Muscle layer of duodenum (tissue), 2 donors: Measurements from ENCODE around the gene CDKL2.

Source experiments
- H3K27ac ChIP-seq: one replicate; pipeline ENCODE4 v1.7.0; 2013; ENCODE audit warnings: mild to moderate bottlenecking, low read length
- H3K27me3 ChIP-seq: one replicate; pipeline ENCODE4 v1.7.0; 2013; ENCODE audit warnings: low read depth, mild to moderate bottlenecking, control low read depth, low read length
- H3K36me3 ChIP-seq, 2 donors: one replicate each; pipeline ENCODE4 v1.7.0; 2013; ENCODE audit warnings: low read length in 2 of 2, control low read depth in 1 of 2, mild to moderate bottlenecking in 1 of 2; ENCODE audit not compliant: insufficient read depth in 2 of 2, control insufficient read depth in 1 of 2
- H3K4me1 ChIP-seq, 2 donors: one replicate each; pipeline ENCODE4 v1.7.0; 2013; ENCODE audit warnings: low read length in 2 of 2, mild to moderate bottlenecking in 2 of 2, control low read depth in 1 of 2, moderate library complexity in 1 of 2; ENCODE audit not compliant: insufficient read depth in 2 of 2, control insufficient read depth in 1 of 2
- H3K4me3 ChIP-seq, 2 donors: one replicate each; pipeline ENCODE4 v1.7.0; 2013; ENCODE audit warnings: low read length in 2 of 2, low read depth in 1 of 2, mild to moderate bottlenecking in 1 of 2
- H3K9me3 ChIP-seq, 2 donors: one replicate each; pipeline ENCODE4 v1.7.0; 2013; ENCODE audit warnings: low read length in 2 of 2, control low read depth in 1 of 2, mild to moderate bottlenecking in 1 of 2; ENCODE audit not compliant: control insufficient read depth in 1 of 2
- donor health status: healthy.

The CDKL2 gene

DNA sequence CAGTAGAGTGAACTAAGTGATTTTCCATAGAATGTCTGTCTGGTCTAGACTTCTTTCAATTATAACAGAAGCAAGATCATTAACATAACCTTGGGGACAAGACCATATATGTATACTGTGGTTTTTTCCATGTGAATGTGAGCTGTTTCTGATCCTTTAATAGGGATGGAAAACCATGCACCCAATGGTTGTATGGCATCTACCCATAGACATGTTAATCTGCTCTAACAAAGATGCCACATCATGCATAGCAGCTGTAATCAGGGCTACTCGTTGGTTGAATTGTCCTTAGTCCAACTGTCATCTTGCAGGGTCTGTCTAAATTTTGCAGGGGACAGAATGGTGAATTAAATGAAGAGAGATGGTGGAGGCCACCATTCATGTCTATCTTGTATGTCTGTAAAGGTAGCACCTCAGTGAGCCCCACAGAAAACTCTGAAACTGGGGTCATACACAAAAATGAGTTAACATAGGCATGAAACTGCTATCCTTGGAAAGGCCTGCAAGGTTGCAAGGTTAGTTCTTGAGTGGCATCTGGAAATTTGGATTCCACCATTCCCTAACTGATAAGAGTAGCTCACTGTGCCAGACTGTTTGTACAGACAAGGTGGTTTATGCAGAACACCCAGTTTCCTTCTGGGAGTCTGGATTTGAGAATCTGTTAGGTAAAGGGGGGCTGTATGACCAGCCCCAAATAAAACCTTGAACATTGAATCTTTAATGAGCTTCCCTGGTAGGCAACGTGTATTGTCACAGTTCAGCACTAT is 99.6 kb downstream of the CDKL2 start:
- no peak overlapping the region for H3K27ac ChIP-seq
- peaks cover 35 to 63% of the 10 kb centered on the region in 2 donors for H3K36me3 ChIP-seq
- H3K4me3 ChIP-seq, result no peak overlapping the region
- no peaks in the 10 kb centered on the region for H3K4me1 ChIP-seq
- H3K9me3 ChIP-seq, result peaks cover 0 to 2% of the 10 kb centered on the region in 2 donors
- no peaks in the 10 kb centered on the region for H3K27me3 ChIP-seq
